GM21447 (cell line): ENCODE data around the gene PIEZO2.

Experiments
- ATAC-seq: cut with Tn5 transposase; IDR thresholded peaks from one replicate; pipeline ENCODE4 v1.9.1; 2021; ENCODE audit not compliant: unreplicated experiment

Gene PIEZO2

DNA sequence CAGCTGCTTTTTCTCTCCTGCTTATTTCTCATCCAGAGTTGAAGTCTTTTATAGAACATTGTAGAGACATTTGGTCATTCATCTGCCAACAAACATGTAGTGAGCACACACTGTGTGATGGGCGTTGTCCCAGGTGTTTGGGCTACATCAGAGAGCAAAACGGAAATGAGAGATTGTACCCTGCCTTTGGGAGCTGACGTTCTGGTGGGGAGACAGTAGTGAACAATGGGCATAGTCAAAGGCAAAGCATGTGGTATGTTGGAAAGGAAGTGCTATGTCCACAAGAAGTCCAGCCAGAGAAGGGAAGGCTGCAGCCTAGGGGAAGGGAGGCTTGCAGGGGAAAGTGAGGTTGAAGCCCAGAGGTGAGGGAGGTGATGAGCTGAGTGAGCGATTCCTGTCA is 78.1 kb downstream of the PIEZO2 start:
- no peak for ATAC-seq

DNA sequence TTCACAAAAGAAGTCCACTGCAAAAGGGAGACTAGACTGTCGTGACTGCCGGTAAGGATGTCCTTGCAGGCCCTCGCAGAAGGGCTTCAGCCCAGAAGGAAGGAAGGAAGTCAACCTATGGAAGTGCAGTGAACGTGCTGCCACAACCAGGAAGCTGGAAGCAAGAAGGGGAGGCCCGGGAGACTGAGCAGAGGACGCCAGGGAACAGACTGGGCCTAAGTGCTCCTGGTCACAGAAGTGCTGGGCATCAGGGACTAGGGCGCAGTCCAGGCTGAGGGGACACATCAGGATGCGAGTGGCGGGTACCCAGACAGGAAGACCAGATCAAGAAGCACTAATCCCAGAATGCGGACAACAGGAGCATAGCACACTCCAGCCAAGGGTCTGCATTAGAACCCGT is 78.8 kb downstream of the PIEZO2 start:
- no peak for ATAC-seq

DNA sequence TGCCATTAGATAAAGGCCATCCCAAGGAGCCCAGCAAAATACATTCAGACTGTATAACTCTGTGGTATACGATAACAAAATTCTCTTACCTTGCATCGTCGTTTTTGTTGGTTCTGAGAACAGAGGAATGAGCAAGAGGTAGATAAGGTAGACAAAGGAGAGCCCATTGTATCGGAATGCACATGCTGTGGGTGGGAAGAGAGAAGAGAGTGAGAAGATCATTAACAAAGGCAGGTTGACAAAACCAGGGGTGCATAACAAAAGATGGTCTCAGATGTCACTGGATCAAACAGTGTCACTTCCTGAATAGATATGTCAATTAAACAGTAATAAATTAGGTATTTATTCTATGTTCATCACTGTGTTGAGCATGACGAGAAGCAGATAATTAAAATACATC is 83.3 kb downstream of the PIEZO2 start:
- ATAC-seq, result no peak

DNA sequence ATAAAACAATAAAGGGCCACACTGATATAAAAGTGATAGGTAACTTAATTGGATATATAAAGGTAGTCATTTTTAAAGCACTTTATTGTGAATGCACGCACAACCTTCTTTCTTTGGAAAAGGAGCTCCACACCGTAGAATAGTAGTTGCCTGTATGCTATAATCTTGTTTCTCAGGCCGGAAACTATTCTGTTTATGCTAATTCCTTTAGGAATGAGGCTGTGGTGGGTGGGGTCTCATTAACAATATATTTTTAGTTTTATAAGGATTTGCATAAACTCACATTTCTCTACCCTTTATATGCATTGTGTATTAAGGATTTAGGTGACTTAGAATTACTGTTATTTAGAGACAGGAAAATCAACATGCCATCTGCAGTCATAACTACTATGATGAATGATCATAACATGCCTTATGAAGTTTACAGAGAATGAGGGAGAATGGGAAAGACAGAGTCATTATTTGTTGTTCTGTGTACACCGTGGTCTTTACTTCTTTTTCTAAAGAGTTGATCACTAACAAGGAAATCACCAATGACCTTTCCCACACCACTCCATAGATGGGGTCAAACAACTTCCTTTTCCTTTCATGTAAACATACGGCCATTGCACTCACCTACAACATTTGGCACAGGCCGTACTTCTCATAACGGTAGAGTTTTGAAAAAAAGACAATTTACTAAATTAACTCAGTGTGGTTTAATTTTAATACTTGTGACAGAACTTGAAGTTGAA is 84.5 kb downstream of the PIEZO2 start:
- ATAC-seq, result no peak

DNA sequence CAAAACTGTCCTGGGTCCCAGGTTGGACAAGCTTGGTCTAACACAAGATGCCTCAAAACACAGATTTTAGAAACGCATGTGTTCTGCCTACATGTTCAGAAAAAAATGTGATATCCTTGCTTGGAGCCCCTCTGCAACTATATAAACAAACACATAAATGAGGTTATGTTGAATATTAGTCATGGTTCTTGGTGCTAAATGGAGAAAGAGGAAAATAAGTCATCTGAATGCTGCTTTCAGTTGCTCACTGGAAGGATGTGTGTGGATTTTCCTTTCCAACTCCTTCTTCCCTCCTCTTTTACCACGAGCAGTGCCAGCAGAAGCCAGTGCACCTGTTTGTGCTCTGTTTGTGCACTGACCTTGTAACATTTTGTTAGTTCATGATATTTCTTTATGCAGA is 85.3 kb downstream of the PIEZO2 start:
- no peak for ATAC-seq

DNA sequence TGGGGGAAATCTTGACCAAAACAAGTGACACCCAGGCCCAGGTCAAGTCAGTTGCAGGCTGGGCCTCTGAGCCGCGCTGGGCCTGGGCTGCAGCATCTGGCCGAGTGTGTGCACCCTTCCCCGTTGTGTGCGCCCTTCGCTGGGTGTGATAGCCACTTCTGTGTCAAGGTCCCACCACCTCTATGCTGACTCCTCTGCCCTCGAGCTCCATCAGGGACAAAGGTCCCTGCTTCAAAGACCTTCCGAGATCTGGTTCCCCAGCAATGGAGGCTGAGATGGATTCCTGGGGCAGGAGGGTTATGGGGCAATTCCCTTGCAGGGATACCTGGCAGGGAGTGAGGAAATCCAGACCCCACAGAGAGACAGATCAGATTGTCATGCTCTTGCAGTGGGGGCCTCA is 93.6 kb downstream of the PIEZO2 start:
- ATAC-seq, result no peak

DNA sequence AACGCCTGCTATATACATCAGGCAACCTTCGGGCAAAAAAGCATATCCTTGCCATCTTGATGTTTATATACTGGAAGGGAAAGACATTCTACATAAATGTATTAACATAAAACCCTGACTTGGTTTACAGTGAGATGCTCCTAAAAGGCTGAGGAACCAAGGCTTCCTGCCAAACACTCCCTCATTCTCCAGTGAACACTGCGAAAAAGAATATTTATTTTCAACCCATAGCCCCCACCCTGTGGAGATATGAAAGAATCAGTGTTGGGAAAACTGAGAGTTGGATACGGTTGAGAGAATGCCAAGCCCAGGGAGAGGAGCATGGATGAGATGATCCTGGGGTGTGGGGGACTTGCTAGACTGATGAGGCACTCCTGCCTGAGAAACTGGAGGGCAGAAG is 94.9 kb downstream of the PIEZO2 start:
- ATAC-seq, result no peak

DNA sequence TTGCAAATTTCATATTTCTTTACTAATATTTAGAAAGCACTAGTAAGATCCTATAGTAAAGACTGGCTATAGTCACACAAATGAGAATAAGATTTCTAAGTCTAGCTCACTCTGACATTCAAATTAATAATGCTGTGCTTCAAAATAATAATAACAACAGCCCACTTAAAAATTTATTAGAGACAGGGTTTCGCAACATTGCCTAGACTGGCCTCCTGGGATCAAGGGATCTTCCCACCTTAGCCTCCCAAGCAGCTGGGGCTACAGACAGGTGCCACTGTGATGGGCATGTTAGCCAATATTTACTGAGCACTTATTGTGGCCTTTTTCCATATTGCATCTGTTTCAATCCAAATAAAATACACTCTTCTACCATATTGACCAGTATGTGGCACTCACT is 96.1 kb downstream of the PIEZO2 start:
- no peak for ATAC-seq

DNA sequence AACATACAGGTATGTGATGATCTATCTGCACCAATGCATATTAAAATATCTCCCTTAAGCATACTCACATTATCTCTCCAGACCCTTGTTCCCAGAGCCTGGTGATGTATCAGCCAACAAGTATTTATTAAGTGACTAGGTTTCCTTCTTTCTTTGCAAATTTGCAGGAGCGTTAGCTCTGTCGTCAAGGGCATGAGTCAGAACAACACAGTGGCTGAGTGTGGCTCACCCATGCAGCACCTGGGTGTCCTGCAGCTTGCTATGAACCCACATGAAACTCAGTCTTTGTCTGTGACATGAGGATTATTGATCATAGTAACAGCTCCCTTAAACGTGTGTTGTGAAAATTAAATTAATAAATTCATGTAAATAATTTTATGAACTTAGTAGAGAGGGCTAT is 96.6 kb downstream of the PIEZO2 start:
- no peak for ATAC-seq

DNA sequence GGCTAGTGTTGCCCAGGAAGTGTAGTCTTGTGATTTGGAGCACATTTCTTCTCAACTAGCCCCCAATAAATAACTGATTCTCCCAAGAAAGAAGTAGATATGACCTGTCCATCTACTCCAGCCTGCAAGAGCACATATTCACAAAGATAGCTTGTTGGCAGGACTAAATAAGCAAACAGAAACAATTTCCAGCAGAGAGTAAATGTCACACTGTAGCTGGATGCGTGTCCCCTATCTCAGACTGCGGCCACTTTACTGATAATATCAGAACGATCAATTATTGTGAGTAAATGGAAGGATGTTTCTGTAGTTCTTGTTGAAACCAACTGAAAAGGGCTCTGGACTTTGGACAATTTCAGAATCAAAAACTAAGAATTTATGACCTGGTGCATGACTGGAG is 97.9 kb downstream of the PIEZO2 start:
- no peak for ATAC-seq

DNA sequence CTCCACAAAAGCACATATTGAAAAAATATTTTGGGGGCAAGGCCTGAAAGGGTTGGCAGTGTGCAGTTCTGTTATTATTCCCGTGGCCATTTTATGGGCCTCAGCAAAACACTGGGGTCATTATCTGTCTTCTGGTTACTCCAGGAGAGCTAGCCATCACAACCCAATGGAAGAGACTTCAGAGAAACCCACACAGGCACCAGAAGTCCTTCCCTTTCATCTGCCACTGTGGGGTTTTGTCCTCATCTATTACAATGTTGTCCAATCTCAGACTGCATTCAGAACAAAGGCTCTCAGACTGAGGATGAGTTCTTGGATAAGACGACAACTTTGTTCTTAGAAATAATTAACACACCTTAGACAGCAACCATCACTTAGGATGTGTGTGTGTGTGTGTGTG is 98.4 kb downstream of the PIEZO2 start:
- ATAC-seq, result no peak

DNA sequence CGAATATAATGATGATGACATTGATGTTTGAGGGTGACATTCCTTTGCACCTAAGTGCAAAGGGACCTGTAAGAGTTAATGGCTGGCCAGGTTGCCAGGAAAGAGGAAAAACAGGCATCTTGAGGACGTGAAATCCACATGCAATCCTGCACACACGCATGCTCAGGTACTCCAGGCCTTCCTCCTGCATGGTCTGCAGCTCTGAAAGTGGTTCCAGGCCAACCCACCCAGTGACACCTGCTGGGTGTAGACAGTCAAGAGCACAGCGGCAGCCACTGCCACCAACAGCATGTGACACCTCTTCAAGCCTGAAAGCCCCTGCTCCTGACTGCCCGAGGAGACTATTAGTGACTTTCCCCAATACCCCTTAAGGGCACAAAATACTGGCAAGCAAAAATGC is 101.6 kb downstream of the PIEZO2 start:
- no peak for ATAC-seq

DNA sequence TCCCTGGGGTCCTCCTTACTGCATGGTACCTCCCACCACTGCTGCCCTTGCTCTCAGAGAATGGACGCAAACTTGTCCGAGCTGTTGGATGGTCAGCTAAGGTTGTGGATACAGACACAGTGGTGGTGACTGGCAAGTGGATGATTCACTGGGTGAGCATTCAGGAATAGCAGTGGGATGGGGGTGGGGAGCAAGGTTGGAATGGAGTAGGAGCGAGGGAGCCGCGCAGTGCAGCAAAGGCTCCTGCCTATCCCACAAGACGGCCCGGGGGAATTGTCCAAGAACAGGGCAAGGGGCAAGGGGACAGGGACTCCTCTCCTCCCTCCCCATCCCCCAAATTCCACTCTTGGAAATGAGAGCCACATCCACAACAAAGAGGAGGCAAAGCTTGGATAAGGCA is 102.2 kb downstream of the PIEZO2 start:
- ATAC-seq, result no peak

DNA sequence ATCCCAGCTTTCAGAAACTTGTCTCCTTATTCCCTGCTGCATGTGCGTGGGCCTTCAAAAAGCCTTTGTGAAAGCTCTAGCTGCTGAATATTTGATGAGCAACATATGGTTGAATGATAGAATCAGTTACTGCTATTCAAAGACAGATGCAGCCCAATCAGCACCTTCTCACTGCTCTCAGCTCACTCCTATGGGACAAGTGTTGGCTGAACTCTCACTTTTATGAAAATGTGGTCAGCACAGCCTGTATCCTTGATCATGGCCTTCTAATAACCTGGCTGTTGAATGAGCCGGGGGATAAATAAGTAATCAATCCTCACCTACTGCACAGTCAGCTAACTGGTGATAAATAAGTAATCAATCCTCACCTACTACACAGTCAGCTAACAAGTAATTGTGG is 103.2 kb downstream of the PIEZO2 start:
- ATAC-seq, result no peak

DNA sequence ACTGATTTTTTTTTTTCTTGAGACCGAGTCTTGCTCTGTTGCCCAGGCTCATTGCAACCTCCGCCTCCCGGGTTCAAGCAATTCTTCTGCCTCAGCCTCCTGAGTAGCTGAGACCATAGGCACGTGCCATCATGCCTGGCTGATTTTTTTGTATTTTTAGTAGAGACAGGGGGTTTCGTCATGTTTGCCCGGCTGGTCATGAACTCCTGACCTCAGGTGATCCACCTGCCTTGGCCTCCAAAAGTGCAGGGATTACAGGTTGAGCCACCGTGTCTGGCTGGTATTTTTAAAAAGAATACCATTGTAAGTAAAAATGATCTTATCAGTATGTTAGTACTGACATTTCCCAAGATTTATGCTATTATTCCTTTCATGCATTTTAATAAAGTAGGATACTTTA is 105.7 kb downstream of the PIEZO2 start:
- ATAC-seq, result no peak

DNA sequence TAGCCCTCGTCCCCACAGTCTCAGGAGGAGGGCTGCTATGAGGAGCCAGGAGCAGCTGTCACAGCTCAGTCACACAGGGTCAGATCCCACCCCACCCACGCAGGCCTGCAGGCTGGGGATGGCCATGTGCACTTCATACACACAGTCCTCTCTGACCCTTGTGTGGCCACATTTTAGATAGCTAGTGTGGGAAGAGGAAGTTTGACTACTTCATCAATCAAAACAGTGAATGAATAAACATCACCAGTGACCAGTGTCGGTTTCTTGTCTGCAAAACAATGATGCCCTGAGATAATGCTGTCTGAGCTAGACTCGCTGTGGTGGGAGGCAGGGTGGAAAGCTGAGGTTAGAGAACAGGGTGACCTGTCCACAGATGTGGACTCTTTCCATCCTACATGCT is 107.1 kb downstream of the PIEZO2 start:
- no peak for ATAC-seq

DNA sequence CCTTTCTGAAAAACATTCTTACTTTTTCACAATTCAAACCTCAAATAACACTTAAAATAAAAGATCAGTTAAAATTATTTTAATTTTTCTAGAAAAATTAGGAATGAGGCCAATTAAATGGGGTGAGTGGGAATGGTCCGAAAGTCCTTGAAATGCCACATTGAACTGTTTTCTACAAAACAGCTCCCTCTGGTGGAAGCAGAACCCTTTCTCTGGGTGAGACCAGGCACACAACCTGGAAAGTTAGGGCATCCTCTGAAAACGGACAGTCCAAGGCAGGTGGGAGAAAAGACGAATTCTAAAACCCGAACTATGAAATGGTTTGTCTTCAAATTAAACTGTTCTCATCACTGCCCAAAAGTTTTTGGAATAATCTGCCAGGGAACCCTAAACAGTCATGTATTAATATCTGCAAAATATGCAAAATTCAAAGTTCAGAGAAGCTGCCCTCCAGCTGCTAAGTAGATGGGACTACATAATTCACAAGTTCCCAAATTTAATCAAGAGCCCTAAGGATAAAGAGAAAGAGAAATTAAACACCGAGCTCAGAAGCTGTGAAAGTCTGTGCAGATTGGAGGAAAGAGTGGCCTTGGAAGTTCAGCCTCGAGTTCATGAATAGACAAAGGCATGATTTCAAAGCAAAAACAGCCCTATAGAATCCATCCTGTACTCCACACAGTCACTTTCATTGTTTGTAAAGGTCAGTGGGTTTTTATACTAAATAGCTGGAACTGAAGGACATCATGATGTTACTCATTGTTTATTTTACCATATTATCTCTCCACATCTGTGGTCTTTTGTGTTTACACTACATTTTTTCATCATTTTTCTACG is 108.3 kb downstream of the PIEZO2 start:
- ATAC-seq, result no peak

DNA sequence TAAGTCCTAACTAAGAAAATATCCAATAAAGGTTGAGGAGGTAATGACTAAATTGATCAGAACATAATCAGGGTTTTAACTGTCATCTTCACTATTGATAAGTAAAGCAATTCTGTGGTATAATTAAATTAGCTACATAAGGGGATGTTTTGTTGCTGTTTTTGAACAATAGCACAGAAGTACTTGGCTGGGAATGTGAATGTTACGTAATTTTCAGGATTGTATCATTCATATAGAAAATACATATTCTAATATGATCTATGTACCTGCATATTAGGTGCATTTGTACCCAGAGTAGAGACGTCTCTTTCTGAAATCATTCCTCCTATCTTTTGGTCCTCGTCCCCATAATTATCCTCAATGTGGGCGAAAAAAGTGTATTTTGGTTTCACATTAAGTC is 109.0 kb downstream of the PIEZO2 start:
- no peak for ATAC-seq

DNA sequence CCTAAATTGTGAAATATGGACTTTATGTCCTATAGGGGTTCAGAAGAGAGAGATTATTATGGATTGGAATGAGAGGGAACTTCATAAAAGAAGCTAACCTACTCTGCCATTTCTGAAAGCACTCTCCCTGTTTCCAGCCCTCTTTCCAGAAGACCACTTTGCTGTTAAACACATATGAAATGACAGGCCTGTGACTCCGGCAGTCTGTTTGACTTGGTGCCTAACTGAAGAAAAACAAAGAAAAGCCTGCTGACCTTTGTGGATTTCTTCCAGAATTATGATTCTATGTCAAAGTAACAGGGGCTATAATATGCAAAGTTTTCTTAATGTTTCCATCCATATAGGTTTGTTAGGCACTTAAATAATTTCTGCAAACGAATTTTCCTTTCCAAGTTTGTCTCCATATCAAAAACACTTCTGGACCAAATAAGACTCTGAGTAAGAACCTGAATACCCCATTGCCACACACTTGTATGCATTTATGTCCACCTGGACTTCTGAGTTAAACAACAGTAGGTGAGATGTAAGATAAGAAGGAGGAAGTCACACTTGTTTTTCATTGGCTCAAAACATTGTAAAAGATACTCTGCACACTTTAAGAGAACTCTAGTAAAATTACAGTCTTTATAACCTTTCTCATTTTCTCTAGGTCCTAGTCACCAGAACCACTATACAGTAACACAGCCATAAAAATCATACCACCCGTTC is 111.7 kb downstream of the PIEZO2 start:
- ATAC-seq, result no peak

DNA sequence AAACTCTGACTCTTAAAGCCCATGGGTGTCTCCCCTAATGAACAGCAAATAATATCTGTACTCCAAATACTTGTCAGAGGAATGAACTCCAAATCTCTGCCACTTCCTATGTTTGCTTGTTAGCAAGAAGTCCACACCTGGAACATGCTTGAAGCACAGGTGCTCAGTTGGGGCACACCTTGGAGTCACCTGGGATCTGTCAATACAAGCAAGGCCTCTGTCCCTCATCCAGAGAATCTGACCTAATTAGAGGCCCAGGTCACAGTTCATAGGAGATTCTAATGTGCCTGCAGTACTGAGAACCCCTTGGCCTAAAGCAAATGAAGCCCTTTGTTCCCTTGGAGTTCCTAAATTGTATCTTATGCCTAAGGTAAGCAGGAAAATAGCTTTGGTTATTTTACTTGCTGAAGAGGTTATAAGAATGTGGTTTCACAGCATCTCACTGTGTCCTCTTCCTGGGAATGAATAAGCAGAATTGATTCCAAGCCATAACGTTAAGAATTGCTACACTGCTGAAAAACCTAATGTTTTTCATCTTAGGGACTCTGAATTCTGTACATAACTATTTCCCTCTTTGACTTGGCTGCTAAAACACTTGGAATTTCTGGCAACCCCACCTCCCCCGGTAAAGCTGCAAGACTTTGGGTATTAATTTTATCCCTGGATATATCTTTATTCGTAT is 113.4 kb downstream of the PIEZO2 start:
- ATAC-seq, result no peak

DNA sequence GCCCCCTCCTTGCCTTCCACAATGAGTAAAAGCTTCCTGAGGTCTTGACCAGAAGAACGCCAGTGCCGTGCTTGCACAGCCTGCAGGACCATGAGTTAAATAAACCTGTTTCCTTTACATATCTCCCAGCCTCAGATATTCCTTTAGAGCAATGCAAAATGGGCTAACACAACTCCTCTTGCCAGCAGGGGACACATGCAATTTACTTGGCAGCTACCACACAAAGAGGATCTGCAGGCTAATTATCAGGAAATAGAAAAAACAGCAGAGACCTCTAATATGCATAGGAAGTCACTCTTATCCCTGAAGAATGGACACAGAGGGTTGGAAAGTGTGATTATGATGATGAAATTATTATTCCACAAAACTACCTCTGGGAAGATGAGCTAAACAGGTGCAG is 114.0 kb downstream of the PIEZO2 start:
- no peak for ATAC-seq
